OCI-LY7 (cell line): Measurements from ENCODE around the gene IFT25. TPM values are rescaled to one million over a fixed set of nuclear protein-coding genes. Genes with fewer than 3 reads are reported as not detected.
"Not testable (repeated sequence)": the region's sequence is repeated elsewhere in the genome, so short reads cannot be mapped to it uniquely, and the experiment has no call there.

ENCODE experiments used
- BruUV-seq: library from RNA; stranded (reverse); fragments of 400-500 nt; replicated peaks from 2 replicates; lab custom pipeline; 2021; lab: Mats Ljungman, UMichigan
- CTCF ChIA-PET: fragments of 300-600 bp; sonication (Branson Sonifier 250); formaldehyde crosslinking; loops from one replicate; lab custom pipeline; 2022; ENCODE audit warnings: antibody characterized with exemption; ENCODE audit not compliant: unreplicated experiment; lab: Charles Lee
- POLR2A ChIA-PET: fragments of 300-600 bp; sonication (Branson Sonifier 250); formaldehyde crosslinking; loops from one replicate; lab custom pipeline; 2022; ENCODE audit warnings: antibody characterized with exemption; lab: Charles Lee
- DNase-seq: peaks from one replicate; pipeline ENCODE4 v3.0.0-alpha.2; 2015; ENCODE audit warnings: low spot score
- H2AFZ ChIP-seq: fragments of 200-600 bp; sonication (generic), shearing (Covaris generic); 2 replicates; pipeline ENCODE4 v1.6.1; 2014; ENCODE audit warnings: mild to moderate bottlenecking, antibody characterized with exemption, low read length, moderate library complexity
- H3K27ac ChIP-seq: fragments of 200-600 bp; sonication (generic); 2 replicates; pipeline ENCODE4 v1.5.1; 2014; ENCODE audit warnings: mixed run types, low read depth, mild to moderate bottlenecking, moderate library complexity, low read length, inconsistent platforms; ENCODE audit not compliant: poor library complexity, severe bottlenecking
- H3K36me3 ChIP-seq: fragments of 200-600 bp; sonication (generic); 2 replicates; pipeline ENCODE4 v1.6.1; 2014; ENCODE audit warnings: mild to moderate bottlenecking, antibody characterized with exemption, low read length, moderate library complexity, mixed read lengths; ENCODE audit not compliant: insufficient read depth
- H3K4me1 ChIP-seq: fragments of 200-600 bp; sonication (generic); 2 replicates; pipeline ENCODE4 v1.5.1; 2014; ENCODE audit warnings: mild to moderate bottlenecking, low read length; ENCODE audit not compliant: insufficient read depth, poor library complexity, severe bottlenecking
- H3K4me2 ChIP-seq: fragments of 200-600 bp; sonication (generic); 2 replicates; pipeline ENCODE4 v1.6.1; 2014; ENCODE audit warnings: mild to moderate bottlenecking, low read length
- H3K4me3 ChIP-seq: fragments of 200-600 bp; sonication (generic); 2 replicates; pipeline ENCODE4 v1.5.1; 2014; ENCODE audit warnings: mild to moderate bottlenecking, low read depth, low read length; ENCODE audit not compliant: poor library complexity, severe bottlenecking
- H3K79me2 ChIP-seq: fragments of 200-600 bp; sonication (generic); 2 replicates; pipeline ENCODE4 v1.6.1; 2016; ENCODE audit warnings: low read depth, mild to moderate bottlenecking, low read length, moderate library complexity, mixed read lengths; ENCODE audit not compliant: insufficient read depth
- H3K9me2 ChIP-seq: fragments of 200-600 bp; sonication (generic); 2 replicates; pipeline ENCODE4 v1.6.1; 2016; ENCODE audit warnings: mild to moderate bottlenecking, low read length, mixed read lengths; ENCODE audit not compliant: insufficient read depth
- H3K9me3 ChIP-seq: fragments of 200-600 bp; sonication (generic); 2 replicates; pipeline ENCODE4 v1.6.1; 2014; ENCODE audit warnings: mild to moderate bottlenecking, mixed run types, low read length, mixed read lengths
- H4K20me1 ChIP-seq: fragments of 200-600 bp; sonication (generic); 2 replicates; pipeline ENCODE4 v1.6.1; 2014; ENCODE audit warnings: mild to moderate bottlenecking, antibody characterized with exemption, low read length, moderate library complexity, mixed read lengths; ENCODE audit not compliant: insufficient read depth
- CTCF ChIP-seq: fragments of 200-600 bp; sonication (generic); conservative IDR thresholded peaks from 2 replicates; pipeline ENCODE4 v1.5.1; 2014; ENCODE audit warnings: mild to moderate bottlenecking, antibody characterized with exemption, low read length, moderate library complexity, mixed read lengths
- EZH2phosphoT487 ChIP-seq: fragments of 200-600 bp; sonication (generic); IDR thresholded peaks from 2 replicates; pipeline ENCODE4 v1.6.1; 2018; ENCODE audit warnings: low read depth, borderline replicate concordance, mild to moderate bottlenecking, mixed run types, antibody characterized with exemption, low read length, moderate library complexity, mixed read lengths
- intact Hi-C: fragments of 100-400 bp; cut with micrococcal nuclease; formaldehyde crosslinking; loops from one replicate; pipeline ENCODE4 v1.10.0; 2022; ENCODE audit not compliant: unreplicated experiment
- total RNA-seq, 2 experiments: library from RNA; depleted of rRNA in 1 of 2; stranded (reverse); fragments of >200 nt in 1 of 2; shearing (Covaris generic) in 1 of 2; gene quantifications; 2 replicates each; pipeline ENCODE4 v1.2.3, GENCODE V29; 2014 to 2022

Gene IFT25
- total RNA-seq, 2 experiments from 2014 or later: 45.4 to 57.0 TPM

- no peak for DNase-seq
- peak overlapping the region; percentile 71 for H3K4me2 ChIP-seq
- POLR2A ChIA-PET: interaction anchor here (1.0 to 4.0 kb wide), 2 partner anchors 53 to 57 kb away, joined by 3 to 16 read pairs; partner anchors contain the start of gene IFT25
Measured at GRCh38 chr1:53888681-53889080, 56.8 kb downstream of the IFT25 start.

GRCh38 chr1:53883600-53883999, 61.9 kb downstream of the IFT25 start:
- BruUV-seq, DNase-seq, CTCF ChIA-PET, H3K4me2 ChIP-seq, H3K9me3 ChIP-seq, H3K4me1 ChIP-seq, H3K4me3 ChIP-seq, H3K27ac ChIP-seq, H3K9me2 ChIP-seq, H3K79me2 ChIP-seq, H2AFZ ChIP-seq, intact Hi-C loops, H4K20me1 ChIP-seq: not testable (repeated sequence)
- POLR2A ChIA-PET: interaction anchor here (0.8 to 1.5 kb wide), 3 partner anchors 15 to 76 kb away, joined by 3 to 4 read pairs (median 3); no protein-coding TSS in a partner anchor
- H3K36me3 ChIP-seq: peaks cover 12% of the 10 kb centered on the region

More at GRCh38 chr1:53888681-53889080, 56.8 kb downstream of the IFT25 start:
- CTCF ChIA-PET: no interaction called here
- Histone ChIP-seq H3K36me3 (no peaks in the 10 kb centered on the region), H3K4me3 (peak overlapping the region; percentile 78), H4K20me1 (no peaks in the 10 kb centered on the region), H3K4me1 (peaks cover 21% of the 10 kb centered on the region), H3K27ac (no peak overlapping the region), H2AFZ (0 out of 2 replicates have a peak overlapping the region, but pooled peaks have one; percentile 58), H3K9me2 (no peaks in the 10 kb centered on the region), H3K79me2 (no peaks in the 10 kb centered on the region), H3K9me3 (no peaks in the 10 kb centered on the region)
- intact Hi-C loops: loop anchor here (2.0 kb wide), 1 partner anchor 60 kb away; no protein-coding TSS in a partner anchor
- no TSS peak for BruUV-seq
- no peak for TF ChIP-seq CTCF
- TF ChIP-seq EZH2phosphoT487: no peak

GRCh38 chr1:53881853-53882252, 63.6 kb downstream of the IFT25 start:
- DNase-seq, intact Hi-C loops, H3K4me3 ChIP-seq, H3K4me1 ChIP-seq, H3K9me2 ChIP-seq, H2AFZ ChIP-seq, H3K79me2 ChIP-seq, BruUV-seq, H3K4me2 ChIP-seq, H3K9me3 ChIP-seq, H4K20me1 ChIP-seq, H3K27ac ChIP-seq, CTCF ChIA-PET: not testable (repeated sequence)
- H3K36me3 ChIP-seq: peaks cover 20% of the 10 kb centered on the region
- POLR2A ChIA-PET: interaction anchor here (0.7 kb wide), 2 partner anchors 8 to 159 kb away, joined by 3 read pairs; no protein-coding TSS in a partner anchor
